HG03521 (cell line): ENCODE results near the gene SLC5A7.

Experiments used
- ATAC-seq: cut with Tn5 transposase; IDR thresholded peaks from one replicate; pipeline ENCODE4 v1.9.1; 2021; ENCODE audit warnings: mild to moderate bottlenecking, moderate library complexity; ENCODE audit not compliant: unreplicated experiment

Gene SLC5A7

GRCh38 chr2:107986278-107987217 is at the start of gene SLC5A7:
Gene SLC5A7 (plus strand): TSS chr2:107986524. CDS start chr2:107988156, 1,632 bp downstream.
- ATAC-seq, result no peak

GRCh38 chr2:107961395-107961794 is 24.9 kb upstream of the SLC5A7 start:
- ATAC-seq, result no peak

GRCh38 chr2:107964185-107964584 is 22.1 kb upstream of the SLC5A7 start:
- ATAC-seq, result no peak

- ATAC-seq, result no peak
Measured at GRCh38 chr2:107984707-107985106, 1.6 kb upstream of the SLC5A7 start.

- ATAC-seq, result no peak
Measured at GRCh38 chr2:107988108-107988507, 1.8 kb downstream of the SLC5A7 start.

- ATAC-seq, result no peak
Measured at GRCh38 chr2:107989445-107989844, 3.1 kb downstream of the SLC5A7 start.

GRCh38 chr2:107990718-107991117 is 4.4 kb downstream of the SLC5A7 start:
- ATAC-seq, result no peak

GRCh38 chr2:107992069-107992468 is 5.7 kb downstream of the SLC5A7 start:
- ATAC-seq, result no peak

- no peak for ATAC-seq
Measured at GRCh38 chr2:107999158-107999557, 12.8 kb downstream of the SLC5A7 start.

- ATAC-seq, result no peak
Measured at GRCh38 chr2:108010912-108011591, 24.7 kb downstream of the SLC5A7 start.

GRCh38 chr2:108013305-108013704 is 27.0 kb downstream of the SLC5A7 start:
- no peak for ATAC-seq

- ATAC-seq, result no peak
Measured at GRCh38 chr2:108022628-108023027, 36.3 kb downstream of the SLC5A7 start.

GRCh38 chr2:108023776-108024175 is 37.5 kb downstream of the SLC5A7 start:
- no peak for ATAC-seq

- ATAC-seq, result no peak
Measured at GRCh38 chr2:108026092-108026794, 39.9 kb downstream of the SLC5A7 start.

GRCh38 chr2:108029496-108029895 is 43.2 kb downstream of the SLC5A7 start:
- ATAC-seq, result no peak

GRCh38 chr2:108029912-108030311 is 43.6 kb downstream of the SLC5A7 start:
- no peak for ATAC-seq

- no peak for ATAC-seq
Measured at GRCh38 chr2:108031471-108031941, 45.2 kb downstream of the SLC5A7 start.

GRCh38 chr2:108034843-108035242 is 48.5 kb downstream of the SLC5A7 start:
- ATAC-seq, result no peak

GRCh38 chr2:108048752-108049151 is 62.4 kb downstream of the SLC5A7 start:
- no peak for ATAC-seq

- ATAC-seq, result no peak
Measured at GRCh38 chr2:108058576-108059137, 72.3 kb downstream of the SLC5A7 start.
